Gastroesophageal sphincter (tissue), 3 donors: Measurements from ENCODE around the gene ADARB1.

Source experiments
- CTCF ChIP-seq, 4 experiments: fragments of 200-600 bp in 2 of 4; fragments of 450-650 bp in 2 of 4; sonication (generic) in 1 of 4; IDR thresholded peaks; one replicate each; pipeline ENCODE4 v1.5.1; 2017 to 2019; ENCODE audit warnings: antibody characterized with exemption in 4 of 4, mild to moderate bottlenecking in 2 of 4, moderate library complexity in 2 of 4
- EP300 ChIP-seq: sonication (generic); formaldehyde crosslinking; IDR thresholded peaks from one replicate; pipeline ENCODE4 v1.6.1; 2017; ENCODE audit warnings: antibody characterized with exemption, mild to moderate bottlenecking
- POLR2A ChIP-seq, 2 donors: fragments of 450-650 bp; IDR thresholded peaks; one replicate each; pipeline ENCODE4 v1.6.1; 2017; ENCODE audit warnings: antibody characterized with exemption in 2 of 2, mild to moderate bottlenecking in 2 of 2, moderate library complexity in 1 of 2
- POLR2AphosphoS5 ChIP-seq: sonication (generic); formaldehyde crosslinking; IDR thresholded peaks from one replicate; pipeline ENCODE4 v1.6.1; 2017; ENCODE audit warnings: antibody characterized with exemption

- TF ChIP-seq EP300 (no peak), POLR2A (IDR thresholded peaks at IDR 0.05) (no peak), CTCF (IDR thresholded peaks at IDR 0.05) (no peak), POLR2AphosphoS5 (no peak)
Measured at GRCh38 chr21:45266518-45267389, 192.4 kb downstream of the ADARB1 start.
